B cell (primary cell): ENCODE results near the gene MAML2. TPM values are rescaled to one million over a fixed set of nuclear protein-coding genes. Genes with fewer than 3 reads are reported as not detected.

ENCODE experiments used
- ATAC-seq: fragments of 200-7000 bp; cut with Tn5 transposase; one replicate; pipeline ENCODE4 v1.10.0; 2021; ENCODE audit warnings: low read depth, mild to moderate bottlenecking, moderate number of reproducible peaks, moderate library complexity
- CTCF ChIA-PET: fragments of 350-600 bp; sonication (Branson Sonifier 250); formaldehyde crosslinking; loops from one replicate; lab custom pipeline; 2021; ENCODE audit warnings: antibody characterized with exemption, inconsistent platforms; lab: Charles Lee
- POLR2A ChIA-PET: fragments of 350-600 bp; sonication (Branson Sonifier 250); formaldehyde crosslinking; loops from one replicate; lab custom pipeline; 2021; ENCODE audit warnings: antibody characterized with exemption; lab: Charles Lee
- DNase-seq: peaks from one replicate; pipeline ENCODE4 v3.0.0; 2013
- H2AFZ ChIP-seq: 2 replicates; pipeline ENCODE4 v1.6.1; 2012; ENCODE audit warnings: mild to moderate bottlenecking, low read depth, low read length; ENCODE audit not compliant: insufficient read depth, poor library complexity, severe bottlenecking
- H3K27ac ChIP-seq, 2 donors: 1 replicate in 1 of 2; 2 replicates in 1 of 2; pipeline ENCODE4 v1.5.1; 2012 to 2013; ENCODE audit warnings: low read length in 2 of 2, mild to moderate bottlenecking in 2 of 2, moderate library complexity in 1 of 2
- H3K27me3 ChIP-seq, 4 experiments: fragments of 200-600 bp in 1 of 4; sonication (generic) in 1 of 4; replicated peaks in 1 of 4; 1 replicate in 2 of 4; 2 replicates in 2 of 4; pipeline versions ENCODE4 v1.6.1 to v1.7.0; 2013 to 2016; ENCODE audit warnings: low read length in 3 of 4, mild to moderate bottlenecking in 2 of 4, mixed read lengths in 1 of 4, moderate library complexity in 1 of 4; ENCODE audit not compliant: insufficient read depth in 4 of 4, control insufficient read depth in 3 of 4; ENCODE audit errors: control extremely low read depth in 1 of 4
- H3K36me3 ChIP-seq, 2 experiments: replicated peaks in 1 of 2; 1 replicate in 1 of 2; 2 replicates in 1 of 2; pipeline versions ENCODE4 v1.6.1 to v1.7.1; 2013; ENCODE audit warnings: low read length in 1 of 2; ENCODE audit not compliant: insufficient read depth in 2 of 2, control insufficient read depth in 1 of 2; ENCODE audit errors: control extremely low read depth in 1 of 2, extremely low read depth in 1 of 2
- H3K4me1 ChIP-seq, 2 donors: fragments of 200-600 bp in 1 of 2; sonication (generic) in 1 of 2; 1 replicate in 1 of 2; 2 replicates in 1 of 2; pipeline versions ENCODE4 v1.5.1 to v1.6.1; 2013 to 2017; ENCODE audit warnings: low read length in 2 of 2; ENCODE audit not compliant: control insufficient read depth in 2 of 2, insufficient read depth in 2 of 2
- H3K4me2 ChIP-seq: replicated peaks from 2 replicates; pipeline ENCODE3; 2012; ENCODE audit warnings: mild to moderate bottlenecking, low read depth, low read length; ENCODE audit not compliant: poor library complexity, severe bottlenecking
- H3K4me3 ChIP-seq, 5 experiments: fragments of 200-600 bp in 1 of 5; sonication (generic) in 1 of 5; 1 replicate in 3 of 5; 2 replicates in 2 of 5; pipeline versions ENCODE4 v1.5.1 to v1.7.0; 2011 to 2016; ENCODE audit warnings: low read length in 4 of 5, mild to moderate bottlenecking in 4 of 5, low read depth in 2 of 5, control low read depth in 1 of 5, moderate library complexity in 1 of 5; ENCODE audit not compliant: insufficient read depth in 1 of 5; ENCODE audit errors: control extremely low read depth in 1 of 5, extremely low read depth in 1 of 5
- H3K79me2 ChIP-seq: fragments of 200-600 bp; sonication (generic); one replicate; pipeline ENCODE4 v1.6.0; 2016; ENCODE audit warnings: low read length; ENCODE audit not compliant: control insufficient read depth, insufficient read depth
- H3K9ac ChIP-seq: fragments of 200-600 bp; sonication (generic); 2 replicates; pipeline ENCODE4 v1.6.1; 2017; ENCODE audit warnings: mild to moderate bottlenecking, low read length, moderate library complexity
- H3K9me3 ChIP-seq, 3 donors: one replicate each; pipeline versions ENCODE4 v1.6.1 to v1.7.1; 2013; ENCODE audit warnings: low read length in 2 of 3; ENCODE audit not compliant: control insufficient read depth in 2 of 3, insufficient read depth in 1 of 3; ENCODE audit errors: control extremely low read depth in 1 of 3
- H4K20me1 ChIP-seq: 2 replicates; pipeline ENCODE4 v1.6.0; 2012; ENCODE audit warnings: mild to moderate bottlenecking, low read length; ENCODE audit not compliant: insufficient read depth, control insufficient read depth, poor library complexity, severe bottlenecking
- H3K27ac Mint-ChIP-seq: one replicate; pipeline ENCODE4 v1.8.0; 2021; ENCODE audit warnings: mixed read lengths
- H3K27me3 Mint-ChIP-seq: one replicate; pipeline ENCODE4 v1.8.0; 2021; ENCODE audit warnings: mixed read lengths
- H3K4me1 Mint-ChIP-seq: one replicate; pipeline ENCODE4 v1.8.0; 2021; ENCODE audit warnings: mixed read lengths
- H3K4me3 Mint-ChIP-seq: one replicate; pipeline ENCODE4 v1.8.0; 2021; ENCODE audit warnings: mixed read lengths
- H3K9me3 Mint-ChIP-seq: one replicate; pipeline ENCODE4 v1.8.0; 2022; ENCODE audit warnings: mixed read lengths; ENCODE audit not compliant: insufficient read depth
- EZH2 ChIP-seq: IDR thresholded peaks from 2 replicates; pipeline ENCODE4 v1.6.1; 2012; ENCODE audit warnings: borderline replicate concordance, low read depth, mild to moderate bottlenecking, moderate library complexity, low read length; ENCODE audit not compliant: insufficient read depth, poor library complexity, severe bottlenecking
- WGBS: methylation state at CpG from one replicate; pipeline ENCODE4 v1.1.5; 2013; ENCODE audit warnings: missing lambda C conversion rate; ENCODE audit not compliant: insufficient coverage; 5-methylcytosine and 5-hydroxymethylcytosine counted together
- intact Hi-C: fragments of 100-400 bp; cut with micrococcal nuclease; formaldehyde crosslinking; loops from one replicate; pipeline ENCODE4 v1.10.0; 2022
- polyA plus RNA-seq: library from polyadenylated mRNA; depleted of rRNA; stranded (reverse); fragments of >200 nt; gene quantifications from 2 replicates; pipeline ENCODE4 v1.2.3, GENCODE V29; 2012
- total RNA-seq, 2 donors: library from RNA; stranded (reverse); fragments of 120-200 nt in 1 of 2; gene quantifications; 1 replicate in 1 of 2; 2 replicates in 1 of 2; pipeline versions ENCODE4 v1.2.3 to v1.2.4, GENCODE V29; 2013 to 2022
- TF ChIP-seq, protein P1 (sequence below): fragments of 200-600 bp; IDR thresholded peaks from one replicate; pipeline ENCODE4 v1.8.0; 2022; ENCODE audit warnings: antibody characterized with exemption, mild to moderate bottlenecking

Gene MAML2
- total and polyA plus RNA-seq, 2 donors (not counting 1 experiment from before 2014, with no cell fraction given) = 10.7 to 26.4 TPM

DNA sequence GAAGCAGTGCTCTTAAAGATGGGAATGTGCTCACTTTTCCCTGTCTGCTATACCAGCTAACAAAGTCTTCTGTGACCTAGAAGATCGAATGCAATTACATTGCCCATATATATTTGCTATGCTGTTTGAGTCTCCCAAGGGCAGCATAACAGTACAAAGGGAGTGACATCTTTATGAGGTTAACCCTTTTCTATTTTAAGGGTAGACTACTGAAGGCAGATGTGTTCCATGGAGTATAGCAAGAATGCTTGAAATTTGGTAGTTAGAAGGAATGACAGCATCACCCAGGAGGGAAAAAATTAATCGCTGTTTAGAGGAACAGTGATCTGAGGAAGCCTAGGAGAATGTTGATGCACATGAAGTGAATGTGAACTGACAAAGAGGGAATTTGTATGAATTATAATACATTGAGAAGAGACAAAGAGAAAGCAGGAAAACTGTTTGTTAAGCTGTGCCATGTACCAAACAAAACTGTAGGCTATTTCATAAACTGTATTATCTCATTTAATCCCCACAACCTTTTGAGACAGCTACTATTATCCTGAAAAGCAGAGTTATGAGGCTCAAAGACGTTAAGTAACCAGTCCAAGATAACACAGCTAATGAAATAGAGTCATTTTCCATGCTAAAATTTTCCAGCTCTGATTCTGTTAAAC, 13.0 kb downstream of the MAML2 start:
- WGBS = 100% methylated on average over 2 of the region's 3 CpGs

DNA sequence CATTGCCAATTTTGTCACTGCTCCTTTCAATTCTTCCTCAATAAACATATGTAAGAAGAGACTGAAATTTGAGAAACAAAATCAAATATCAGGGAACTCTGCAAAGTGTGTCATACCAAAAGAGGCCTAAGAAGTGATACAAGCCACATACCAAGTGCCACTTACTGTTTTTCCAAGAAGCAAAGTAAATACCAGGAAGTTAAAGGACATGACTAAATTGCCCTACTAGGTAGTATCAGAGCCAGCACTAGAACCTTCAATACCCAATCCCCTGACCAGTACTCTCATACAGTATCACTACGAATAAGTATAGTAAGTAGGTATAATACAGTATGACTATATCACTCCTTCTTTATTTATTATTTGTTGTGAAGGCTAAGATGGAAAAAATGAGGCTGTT, 13.6 kb downstream of the MAML2 start:
- H3K79me2 ChIP-seq = peaks cover 92% of the 10 kb centered on the region
- ChIA-PET CTCF (interaction anchor here (1.1 to 3.0 kb wide), 3 partner anchors 9 to 14 kb away, joined by 5 to 7 read pairs (median 7); partner anchors contain the start of gene MAML2), POLR2A (no interaction called here)
- DNase-seq (no peak), ATAC-seq (no peak)
- peaks cover 47% of the 10 kb centered on the region for H3K4me1 Mint-ChIP-seq
- no peak overlapping the region for H3K4me3 ChIP-seq
- H3K9me3 Mint-ChIP-seq = no peaks in the 10 kb centered on the region
- TF ChIP-seq EZH2 = no peak
- TF ChIP-seq, protein P1, sequence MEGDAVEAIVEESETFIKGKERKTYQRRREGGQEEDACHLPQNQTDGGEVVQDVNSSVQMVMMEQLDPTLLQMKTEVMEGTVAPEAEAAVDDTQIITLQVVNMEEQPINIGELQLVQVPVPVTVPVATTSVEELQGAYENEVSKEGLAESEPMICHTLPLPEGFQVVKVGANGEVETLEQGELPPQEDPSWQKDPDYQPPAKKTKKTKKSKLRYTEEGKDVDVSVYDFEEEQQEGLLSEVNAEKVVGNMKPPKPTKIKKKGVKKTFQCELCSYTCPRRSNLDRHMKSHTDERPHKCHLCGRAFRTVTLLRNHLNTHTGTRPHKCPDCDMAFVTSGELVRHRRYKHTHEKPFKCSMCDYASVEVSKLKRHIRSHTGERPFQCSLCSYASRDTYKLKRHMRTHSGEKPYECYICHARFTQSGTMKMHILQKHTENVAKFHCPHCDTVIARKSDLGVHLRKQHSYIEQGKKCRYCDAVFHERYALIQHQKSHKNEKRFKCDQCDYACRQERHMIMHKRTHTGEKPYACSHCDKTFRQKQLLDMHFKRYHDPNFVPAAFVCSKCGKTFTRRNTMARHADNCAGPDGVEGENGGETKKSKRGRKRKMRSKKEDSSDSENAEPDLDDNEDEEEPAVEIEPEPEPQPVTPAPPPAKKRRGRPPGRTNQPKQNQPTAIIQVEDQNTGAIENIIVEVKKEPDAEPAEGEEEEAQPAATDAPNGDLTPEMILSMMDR = no peak
- no peak overlapping the region for H3K27ac ChIP-seq
- no peak overlapping the region for H3K4me2 ChIP-seq
- no peaks in the 10 kb centered on the region for H3K9me3 ChIP-seq
- no peak overlapping the region for H3K9ac ChIP-seq
- peaks cover 27% of the 10 kb centered on the region for H4K20me1 ChIP-seq
- H3K27me3 Mint-ChIP-seq = no peaks in the 10 kb centered on the region
- no CpG with 5 or more reads among the region's 1 CpG for WGBS
- no peak overlapping the region for H3K4me3 Mint-ChIP-seq
- no peak overlapping the region for H3K27ac Mint-ChIP-seq
- peaks cover 3 to 6% of the 10 kb centered on the region in 2 experiments for H3K36me3 ChIP-seq
- intact Hi-C loops = no loop called here
- no peaks in the 10 kb centered on the region for H3K27me3 ChIP-seq
- peaks cover 6 to 16% of the 10 kb centered on the region in 2 donors for H3K4me1 ChIP-seq
- H2AFZ ChIP-seq = no peak overlapping the region

More for the DNA sequence above, 13.0 kb downstream of the MAML2 start:
- TF ChIP-seq, protein P1 = no peak
- TF ChIP-seq EZH2 = no peak
- Histone ChIP-seq H3K4me3 (no peak overlapping the region), H3K27ac (no peak overlapping the region), H3K9me3 (no peaks in the 10 kb centered on the region), H3K4me2 (no peak overlapping the region), H3K79me2 (peaks cover 97% of the 10 kb centered on the region), H3K9ac (no peak overlapping the region), H3K27me3 (no peaks in the 10 kb centered on the region), H3K4me1 (peaks cover 10 to 21% of the 10 kb centered on the region in 2 donors), H4K20me1 (peaks cover 32% of the 10 kb centered on the region), H3K36me3 (peaks cover 6 to 8% of the 10 kb centered on the region in 2 experiments), H2AFZ (no peak overlapping the region)
- POLR2A ChIA-PET = no interaction called here
- intact Hi-C loops = no loop called here
- Mint-ChIP-seq H3K27me3 (no peaks in the 10 kb centered on the region), H3K4me3 (no peak overlapping the region), H3K4me1 (peaks cover 50% of the 10 kb centered on the region), H3K27ac (no peak overlapping the region), H3K9me3 (no peaks in the 10 kb centered on the region)
- no peak for ATAC-seq
- CTCF ChIA-PET = interaction anchor here (1.1 to 3.0 kb wide), 3 partner anchors 8 to 13 kb away, joined by 5 to 7 read pairs (median 7); partner anchors contain the start of gene MAML2
- DNase-seq = no peak
